Osteoblast (primary cell): ENCODE results near the gene FBXO24. TPM values are rescaled to one million over a fixed set of nuclear protein-coding genes. Genes with fewer than 3 reads are reported as not detected.

Experiments
- DNase-seq: peaks from one replicate; pipeline ENCODE4 v3.0.0; 2011; ENCODE audit warnings: low spot score, mixed read lengths; ENCODE audit not compliant: insufficient read length; ENCODE audit errors: missing footprints
- H2AFZ ChIP-seq: 2 replicates; pipeline ENCODE4 v1.6.0; 2011; ENCODE audit warnings: mild to moderate bottlenecking, low read length
- H3K27ac ChIP-seq: 2 replicates; pipeline ENCODE4 v1.5.1; 2011; ENCODE audit warnings: mild to moderate bottlenecking, low read depth, low read length, moderate library complexity
- H3K27me3 ChIP-seq: 2 replicates; pipeline ENCODE4 v1.6.0; 2012; ENCODE audit warnings: mild to moderate bottlenecking, control low read depth, inconsistent platforms, low read length, moderate library complexity; ENCODE audit not compliant: insufficient read depth
- H3K36me3 ChIP-seq: 2 replicates; pipeline ENCODE4 v1.5.1; 2011; ENCODE audit warnings: mild to moderate bottlenecking, low read length, control low read depth, moderate library complexity; ENCODE audit not compliant: insufficient read depth
- H3K4me1 ChIP-seq: 2 replicates; pipeline ENCODE4 v1.5.1; 2011; ENCODE audit warnings: mild to moderate bottlenecking, low read length, control low read depth, moderate library complexity; ENCODE audit not compliant: insufficient read depth
- H3K4me2 ChIP-seq: 2 replicates; pipeline ENCODE4 v1.6.0; 2011; ENCODE audit warnings: mild to moderate bottlenecking, low read length; ENCODE audit not compliant: insufficient read depth
- H3K4me3 ChIP-seq: fragments of 200-600 bp; sonication (generic); 3 replicates; pipeline ENCODE4 v1.5.1; 2012; ENCODE audit warnings: mild to moderate bottlenecking, low read length, inconsistent platforms; ENCODE audit not compliant: insufficient read depth
- H3K79me2 ChIP-seq: 2 replicates; pipeline ENCODE4 v1.6.0; 2012; ENCODE audit warnings: mild to moderate bottlenecking, low read length, control low read depth, inconsistent platforms; ENCODE audit not compliant: insufficient read depth
- H3K9me3 ChIP-seq: 2 replicates; pipeline ENCODE4 v1.5.1; 2011; ENCODE audit warnings: low read depth, low read length, control low read depth
- H4K20me1 ChIP-seq: 2 replicates; pipeline ENCODE4 v1.6.0; 2012; ENCODE audit warnings: mild to moderate bottlenecking, low read length, control low read depth; ENCODE audit not compliant: insufficient read depth
- CTCF ChIP-seq: IDR thresholded peaks from 2 replicates; pipeline ENCODE4 v1.5.1; 2011; ENCODE audit warnings: mild to moderate bottlenecking, low read depth, low read length, moderate library complexity; ENCODE audit errors: extremely low read depth
- total RNA-seq: library from RNA; depleted of rRNA; stranded (reverse); fragments of >200 nt; gene quantifications from 2 replicates; pipeline ENCODE4 v1.2.3, GENCODE V29; 2012

FBXO24 gene
- total RNA-seq, 1 donor: 0.36 TPM

- Histone ChIP-seq H4K20me1 (peaks cover 6% of the 10 kb centered on the region), H3K9me3 (no peaks in the 10 kb centered on the region), H2AFZ (no peak overlapping the region), H3K4me1 (peaks cover 6% of the 10 kb centered on the region), H3K27ac (no peak overlapping the region), H3K79me2 (no peaks in the 10 kb centered on the region), H3K4me2 (no peak overlapping the region), H3K27me3 (peaks cover 2% of the 10 kb centered on the region), H3K36me3 (peaks cover 23% of the 10 kb centered on the region), H3K4me3 (no peak overlapping the region)
- peak; percentile 29 for DNase-seq
- TF ChIP-seq CTCF: no peak
These were observed 11.5 kb upstream of the FBXO24 start for GRCh38 chr7:100574362-100575205.

- Histone ChIP-seq H3K9me3 (no peaks in the 10 kb centered on the region), H4K20me1 (peaks cover 11% of the 10 kb centered on the region), H3K27me3 (peaks cover 2% of the 10 kb centered on the region), H3K4me1 (no peaks in the 10 kb centered on the region), H3K4me2 (no peak overlapping the region), H3K36me3 (peaks cover 29% of the 10 kb centered on the region), H3K27ac (no peak overlapping the region), H2AFZ (no peak overlapping the region), H3K79me2 (no peaks in the 10 kb centered on the region), H3K4me3 (no peak overlapping the region)
- TF ChIP-seq CTCF: no peak
- DNase-seq: peak; percentile 58
These were observed 10.9 kb upstream of the FBXO24 start for GRCh38 chr7:100575206-100575631.

- peak; percentile 23 for DNase-seq
- Histone ChIP-seq H3K27me3 (peaks cover under 1% of the 10 kb centered on the region), H3K79me2 (peaks cover 4% of the 10 kb centered on the region), H3K9me3 (no peaks in the 10 kb centered on the region), H3K4me2 (no peak overlapping the region), H3K4me1 (no peaks in the 10 kb centered on the region), H3K36me3 (peaks cover 36% of the 10 kb centered on the region), H2AFZ (no peak overlapping the region), H3K27ac (no peak overlapping the region), H3K4me3 (no peak overlapping the region), H4K20me1 (peaks cover 11% of the 10 kb centered on the region)
- no peak for TF ChIP-seq CTCF
These were observed 10.3 kb upstream of the FBXO24 start for GRCh38 chr7:100575746-100576383.

- Histone ChIP-seq H3K9me3 (no peaks in the 10 kb centered on the region), H2AFZ (no peak overlapping the region), H3K4me1 (no peaks in the 10 kb centered on the region), H3K36me3 (peaks cover 42% of the 10 kb centered on the region), H4K20me1 (peaks cover 9% of the 10 kb centered on the region), H3K79me2 (peaks cover 7% of the 10 kb centered on the region), H3K4me3 (no peak overlapping the region), H3K27me3 (no peaks in the 10 kb centered on the region), H3K27ac (no peak overlapping the region), H3K4me2 (no peak overlapping the region)
- no peak for TF ChIP-seq CTCF
- DNase-seq: peak; percentile 61
These were observed 9.6 kb upstream of the FBXO24 start for GRCh38 chr7:100576384-100576993.
